ENCODE results near the gene TBC1D5.
A peak's percentile ranks its signal among the peaks of the same experiment; 100 is the strongest.
"Not testable (repeated sequence)": the region's sequence is repeated elsewhere in the genome, so short reads cannot be mapped to it uniquely, and the experiment has no call there.

The TBC1D5 gene

DNA sequence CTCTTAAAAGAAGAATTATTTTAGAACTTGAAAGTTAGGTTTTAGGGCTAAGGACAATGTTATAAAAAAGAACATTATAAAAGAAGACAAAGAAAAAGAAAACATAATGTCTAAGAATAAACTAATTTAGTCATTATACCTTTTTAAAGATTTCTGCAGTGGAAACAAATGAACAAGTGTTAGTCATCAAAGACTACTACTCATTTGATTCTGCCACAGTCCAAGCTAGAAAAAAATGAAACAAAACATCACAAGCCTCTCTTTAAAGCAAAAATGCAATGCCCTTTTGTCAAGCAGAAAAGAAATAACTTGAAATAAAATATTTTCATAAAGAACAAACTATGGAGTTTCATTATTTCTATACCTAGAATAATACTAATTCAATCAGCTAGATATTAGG lies 102.0 kb downstream of the TBC1D5 start:
- DNase-seq: no peak

DNA sequence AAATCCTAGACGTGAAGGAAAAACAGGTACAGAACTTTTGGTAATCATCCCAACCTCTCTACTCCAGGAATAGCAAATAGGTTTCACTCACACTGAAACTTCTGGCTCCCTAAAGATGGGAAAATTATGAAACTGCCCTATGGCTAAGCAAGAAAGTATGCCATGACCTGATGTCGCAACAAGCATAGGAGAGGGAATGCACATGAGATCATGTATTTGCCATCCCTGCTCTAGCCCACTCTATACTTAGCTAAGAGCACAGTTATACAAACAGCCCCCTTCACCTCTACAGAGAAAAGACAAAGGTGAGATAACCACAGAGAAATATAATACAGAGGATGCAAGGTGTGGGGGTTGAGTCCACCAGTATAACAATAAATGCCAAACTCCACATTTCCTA lies 102.7 kb downstream of the TBC1D5 start:
- DNase-seq: peak; percentile 2 to 44

DNA sequence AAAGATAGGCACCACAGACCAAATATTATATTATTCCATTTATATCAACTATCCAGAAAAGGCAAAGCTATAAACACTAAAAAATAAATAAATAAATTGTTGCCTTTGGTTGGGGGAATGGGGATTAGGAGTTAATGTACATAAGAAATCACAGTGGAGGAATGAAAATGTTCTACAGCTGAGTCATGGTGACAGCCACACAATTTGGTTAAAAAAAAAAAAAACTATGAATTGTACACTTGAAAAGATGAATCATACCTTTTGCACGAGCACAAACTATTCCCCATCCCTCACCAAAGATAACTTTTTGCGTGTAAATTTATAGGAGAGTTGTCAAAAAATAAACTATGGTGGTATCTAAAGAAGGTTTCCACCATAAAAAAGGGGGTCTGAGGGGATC lies 103.2 kb downstream of the TBC1D5 start:
- no peak for DNase-seq

DNA sequence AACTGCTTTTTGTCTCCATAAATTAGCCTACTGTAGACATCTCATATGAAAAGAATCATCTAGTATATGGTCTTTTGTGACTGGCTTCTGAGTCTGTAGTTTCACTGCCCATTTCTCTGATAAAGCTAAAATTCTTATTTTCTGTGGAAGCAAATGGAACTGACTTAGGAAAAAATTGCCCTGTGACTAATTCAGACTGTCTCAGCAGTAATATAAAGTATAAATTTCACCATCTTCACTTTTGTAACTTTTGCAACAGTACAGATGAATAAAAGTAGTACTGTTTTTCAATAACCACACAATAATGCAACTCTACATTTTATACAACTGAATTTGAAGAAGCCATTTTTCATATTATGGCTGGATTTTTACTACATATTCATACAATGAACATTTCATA lies 104.1 kb downstream of the TBC1D5 start:
- DNase-seq: no peak

- not testable (repeated sequence) for DNase-seq
Observed at GRCh38 chr3:17635675-17636074, 106.8 kb downstream of the TBC1D5 start.

- DNase-seq: no peak
Observed at GRCh38 chr3:17634964-17635363, 107.5 kb downstream of the TBC1D5 start.

GRCh38 chr3:17634201-17634600 lies 108.2 kb downstream of the TBC1D5 start:
- no peak for DNase-seq

DNA sequence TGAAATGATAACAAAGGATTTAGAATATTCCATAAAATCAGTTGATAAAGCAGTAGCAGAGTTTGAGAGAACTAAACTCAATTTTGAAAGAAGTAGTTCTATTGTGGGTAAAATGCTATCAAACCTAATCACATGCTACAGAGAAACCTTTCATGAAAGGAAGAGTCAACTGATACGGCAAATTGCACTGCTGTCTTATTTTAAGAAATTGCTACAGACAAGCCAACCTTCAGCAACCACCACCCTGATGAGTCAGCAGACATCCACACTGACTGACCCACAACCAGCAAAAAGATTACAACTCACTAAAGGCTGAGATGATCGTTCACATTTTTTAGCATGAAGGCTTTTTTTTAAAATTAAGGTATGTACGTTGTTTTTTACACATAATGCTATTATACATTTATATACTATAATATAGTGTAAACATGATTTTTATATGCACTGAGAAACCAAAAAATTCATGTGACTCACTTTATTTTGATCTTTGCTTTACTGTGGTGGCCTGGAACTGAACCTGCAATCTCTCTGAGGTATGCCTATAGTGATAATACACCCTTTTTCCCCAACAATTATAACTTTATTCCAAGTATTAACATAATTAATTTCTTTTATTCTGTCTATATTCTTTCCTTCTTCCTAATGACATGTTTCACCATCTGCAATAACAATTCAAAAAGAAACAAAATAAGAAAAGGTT lies 109.9 kb downstream of the TBC1D5 start:
- no peak for DNase-seq

- DNase-seq: no peak
Observed at GRCh38 chr3:17631609-17632008, 110.8 kb downstream of the TBC1D5 start.

DNA sequence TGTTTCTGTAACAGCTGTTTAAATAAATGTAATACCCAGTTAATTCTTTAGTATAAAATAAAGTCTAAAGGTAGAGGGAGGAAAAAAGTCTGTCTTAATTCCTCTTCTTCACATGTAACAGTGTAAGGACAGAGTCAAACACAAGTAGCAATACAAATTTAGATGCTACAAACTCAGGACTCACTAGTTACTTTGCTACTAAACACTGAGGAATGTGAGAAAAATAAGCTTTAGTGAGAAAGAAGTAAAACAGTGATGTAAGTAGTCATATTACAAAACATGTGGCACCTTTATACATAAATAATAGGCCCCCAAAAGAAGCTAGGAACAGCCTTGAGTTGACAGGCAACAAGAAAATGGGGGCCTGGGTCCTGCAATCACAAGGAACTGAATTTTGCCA lies 113.0 kb downstream of the TBC1D5 start:
- DNase-seq: no peak

DNA sequence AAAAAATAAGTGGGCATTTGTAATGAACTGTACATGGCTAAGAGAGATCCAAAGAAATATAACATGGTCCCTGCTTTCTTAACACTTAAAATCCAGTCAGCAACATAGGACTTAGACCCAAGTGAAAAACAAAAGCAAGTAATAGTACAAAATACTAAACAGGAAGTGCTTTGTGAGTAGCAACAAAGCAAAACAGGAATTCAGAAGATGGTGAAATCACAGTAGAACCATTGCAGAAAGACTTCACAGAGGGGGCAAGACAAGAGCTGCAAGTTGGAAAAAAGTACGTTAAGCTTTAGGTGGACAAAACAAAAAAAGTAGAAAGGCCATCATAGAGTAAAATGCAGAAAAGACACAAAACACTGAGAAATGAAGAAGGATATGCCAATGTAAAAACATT lies 116.0 kb downstream of the TBC1D5 start:
- DNase-seq: no peak

DNA sequence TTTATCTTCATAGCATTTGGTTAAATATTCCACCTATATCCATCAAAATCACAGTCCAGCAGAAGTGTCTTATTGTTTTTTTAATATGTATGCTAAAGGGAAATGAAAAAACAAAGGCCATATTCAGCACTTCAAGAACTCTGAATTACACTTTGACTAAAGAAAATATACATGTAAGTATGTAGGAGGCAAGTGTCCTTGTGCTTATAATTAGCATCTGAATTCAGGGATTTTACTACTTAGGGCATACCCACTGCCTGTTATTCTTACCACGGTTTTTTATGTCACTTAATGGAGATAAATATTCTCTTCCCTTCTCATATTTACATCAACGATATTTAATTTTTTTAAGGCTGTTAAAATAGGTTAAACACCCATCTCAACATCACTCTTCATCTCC lies 117.3 kb downstream of the TBC1D5 start:
- no peak for DNase-seq

- DNase-seq: no peak
Observed at GRCh38 chr3:17623464-17623863, 119.0 kb downstream of the TBC1D5 start.

DNA sequence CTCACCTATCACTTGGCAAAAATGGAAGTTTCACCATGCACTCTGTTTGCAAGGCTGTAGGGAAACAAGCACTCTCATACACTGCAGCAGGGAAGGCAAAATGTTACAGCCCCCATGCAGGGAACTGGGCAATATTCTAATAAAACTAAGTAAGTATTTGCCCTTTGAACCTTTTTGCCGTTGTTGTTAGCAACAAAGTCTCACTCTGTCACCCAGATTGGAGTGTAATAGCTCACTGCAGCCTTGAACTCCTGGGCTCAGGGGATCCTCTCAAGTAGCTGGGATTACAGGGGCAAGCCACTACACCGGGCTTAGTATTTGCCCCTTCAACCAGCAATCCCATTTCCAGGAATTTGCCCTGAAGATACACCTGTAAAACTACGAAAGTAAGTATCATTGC lies 122.5 kb downstream of the TBC1D5 start:
- DNase-seq: no peak

DNA sequence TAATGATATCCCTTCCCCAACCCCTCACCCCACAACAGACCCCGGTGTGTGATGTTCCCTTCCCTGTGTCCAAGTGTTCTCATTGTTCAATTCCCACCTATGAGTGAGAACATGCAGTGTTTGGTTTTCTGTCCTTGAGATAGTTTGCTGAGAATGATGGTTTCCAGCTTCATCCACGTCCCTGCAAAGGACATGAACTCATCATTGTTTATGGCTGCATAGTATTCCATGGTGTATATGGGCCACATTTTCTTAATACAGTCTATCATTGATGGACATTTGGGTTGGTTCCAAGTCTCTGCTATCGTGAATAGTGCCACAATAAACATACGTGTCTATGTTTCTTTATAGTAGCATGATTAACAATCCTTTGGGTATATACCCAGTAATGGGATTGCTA lies 129.4 kb downstream of the TBC1D5 start:
- DNase-seq: not testable (repeated sequence)

- DNase-seq: no peak
Observed at GRCh38 chr3:17607905-17608304, 134.5 kb downstream of the TBC1D5 start.

GRCh38 chr3:17605934-17606333 lies 136.5 kb downstream of the TBC1D5 start:
- DNase-seq: no peak

DNA sequence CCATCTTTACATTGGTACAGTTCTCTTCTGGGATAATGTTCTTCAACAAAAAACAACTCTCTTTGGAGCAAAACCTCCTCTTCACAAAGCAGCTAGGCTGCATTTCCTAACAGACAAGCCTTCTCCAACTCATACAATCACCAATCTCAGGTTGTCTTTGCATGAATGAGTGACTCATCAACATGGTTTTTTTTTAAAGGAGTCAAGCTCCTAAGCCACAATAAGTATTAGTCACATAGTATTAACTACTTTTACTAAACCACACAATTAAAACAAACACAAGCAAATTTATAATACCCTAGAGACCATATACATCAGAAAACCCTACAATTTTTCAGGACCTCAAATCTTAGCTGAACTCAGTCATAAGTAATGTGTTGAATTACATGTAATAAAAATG lies 137.4 kb downstream of the TBC1D5 start:
- no peak for DNase-seq

GRCh38 chr3:17602126-17602525 lies 140.3 kb downstream of the TBC1D5 start:
- no peak for DNase-seq

DNA sequence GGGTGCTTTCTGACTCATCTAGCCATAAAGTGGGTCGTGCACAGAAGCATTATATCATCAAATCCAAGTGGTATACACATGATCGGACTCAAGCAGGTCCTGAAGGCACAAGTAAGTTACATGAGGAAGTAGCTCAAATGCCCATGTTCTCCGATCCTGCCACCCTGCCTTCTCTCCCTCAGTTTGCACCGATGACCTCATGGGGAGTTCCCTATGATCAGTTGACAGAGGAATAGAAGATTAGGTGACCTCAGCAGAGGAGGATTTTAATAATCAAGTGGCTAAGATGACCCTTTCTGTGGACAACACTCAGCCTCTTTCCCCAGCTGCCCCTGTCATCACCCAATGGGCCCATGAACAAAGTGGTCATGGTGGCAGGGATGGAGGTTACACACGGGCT lies 149.5 kb downstream of the TBC1D5 start:
- no peak for DNase-seq

DNA sequence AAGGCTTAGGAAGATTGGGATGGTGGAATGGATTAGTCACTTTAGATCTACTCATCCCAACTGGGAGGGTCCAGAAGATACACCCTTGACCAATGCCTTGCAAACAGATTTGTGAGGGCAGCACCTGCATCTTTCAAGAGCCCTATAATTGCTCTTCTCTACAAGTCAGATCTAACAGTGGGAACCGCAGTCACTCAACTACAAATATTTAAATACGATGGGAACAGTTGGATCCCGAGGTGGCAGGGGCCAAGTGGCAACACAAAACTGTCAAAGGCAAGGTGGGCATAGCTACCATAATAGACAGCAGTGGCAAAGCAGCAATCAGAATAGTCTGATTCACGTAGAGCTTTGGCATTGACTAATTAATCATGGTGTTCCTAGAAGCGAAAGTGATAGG lies 152.0 kb downstream of the TBC1D5 start:
- DNase-seq: no peak

DNA sequence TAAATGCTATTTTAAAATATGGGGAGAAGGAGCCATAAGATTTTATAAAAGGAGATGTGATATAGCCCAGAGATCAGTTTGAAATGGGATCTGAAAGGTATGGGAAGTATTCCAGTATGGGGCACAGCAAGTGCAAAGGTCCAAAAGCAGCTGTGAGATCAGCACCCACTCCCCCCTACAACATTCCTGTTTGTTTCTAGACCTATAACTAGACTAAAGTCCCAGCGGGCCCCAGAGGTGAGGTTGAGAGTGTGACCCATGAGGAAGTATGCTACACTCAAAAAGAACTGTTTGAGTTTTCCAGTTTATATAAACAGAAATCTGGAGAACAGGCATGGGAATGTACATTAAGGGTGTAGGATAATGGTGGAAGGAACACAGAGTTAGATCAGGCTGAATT lies 152.5 kb downstream of the TBC1D5 start:
- no peak for DNase-seq

DNA sequence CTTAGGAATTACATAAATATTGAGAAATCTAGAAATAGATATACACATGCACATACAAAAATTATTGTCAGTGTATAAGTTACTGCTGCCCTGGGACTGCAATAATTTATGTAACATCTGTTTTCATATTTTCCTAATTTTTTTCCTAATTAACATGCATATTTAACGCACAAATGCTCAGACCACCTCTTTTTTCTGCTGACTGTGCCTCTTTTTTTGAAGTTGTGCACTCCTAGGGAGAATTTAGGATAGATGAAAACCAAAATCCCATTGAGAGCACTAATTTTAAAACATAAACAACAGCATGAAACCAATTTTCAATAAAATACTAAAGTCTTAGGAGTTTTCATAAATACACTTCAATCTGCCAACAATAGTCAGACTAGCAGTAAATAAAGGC lies 154.0 kb downstream of the TBC1D5 start:
- no peak for DNase-seq

DNA sequence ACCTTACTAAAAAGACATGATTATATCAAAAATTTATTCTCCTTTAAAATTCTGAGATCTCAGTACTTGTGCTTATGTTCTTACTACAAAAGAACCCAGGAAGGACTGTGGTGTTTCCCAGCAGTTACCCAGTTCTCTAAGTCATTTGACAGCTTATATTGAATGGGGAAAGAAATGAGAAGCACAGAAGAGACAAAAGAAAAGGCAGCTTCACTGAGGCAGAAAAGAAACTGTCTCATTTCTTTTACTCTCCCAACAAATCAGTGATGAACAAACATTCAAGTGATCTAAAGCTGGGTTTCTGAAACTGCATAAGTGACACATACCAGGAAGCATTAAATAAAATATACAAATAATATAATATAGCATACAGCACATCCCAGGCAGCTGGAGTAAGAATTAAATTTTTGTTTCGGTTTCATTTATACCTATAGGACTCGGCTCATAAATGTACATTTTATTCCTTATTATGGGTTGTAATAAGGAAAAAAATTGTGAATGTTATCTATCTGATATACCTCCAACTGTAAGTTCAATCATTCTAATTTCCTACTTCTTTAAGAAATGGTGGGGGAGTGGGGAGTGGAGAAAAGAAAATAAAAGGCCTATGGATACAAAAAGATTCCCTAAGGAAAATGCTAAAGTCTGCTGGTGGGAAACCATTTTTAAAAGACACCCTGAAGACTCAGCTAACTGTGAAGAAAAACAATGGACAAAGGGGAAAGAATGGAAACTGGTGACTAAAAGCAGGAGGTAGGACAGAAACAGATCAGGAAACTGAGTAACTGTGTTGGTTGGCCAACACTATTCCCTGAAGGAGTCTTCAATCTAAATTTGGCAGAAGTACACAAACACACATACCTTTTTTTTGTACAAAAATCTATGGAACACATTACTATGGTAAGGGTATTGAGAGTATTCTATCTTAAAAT lies 156.8 kb downstream of the TBC1D5 start:
- DNase-seq: no peak

All from SHP77 (cell line).